Endothelial cell of umbilical vein (primary cell): ENCODE measurements around the gene LHCGR. TPM values are rescaled to one million over a fixed set of nuclear protein-coding genes. Genes with fewer than 3 reads are reported as not detected.

Experiments used
- BruUV-seq: library from RNA; stranded (reverse); fragments of 400-500 nt; replicated peaks from 2 replicates; lab custom pipeline; 2021; lab: Mats Ljungman, UMichigan
- CTCF ChIA-PET: fragments of 300-600, 350-600 bp; sonication (Branson Sonifier 250); formaldehyde crosslinking; loops from one replicate; lab custom pipeline; 2021; ENCODE audit warnings: antibody characterized with exemption, inconsistent platforms; lab: Charles Lee
- POLR2A ChIA-PET: fragments of 300-600, 350-600 bp; sonication (Branson Sonifier 250); formaldehyde crosslinking; loops from one replicate; lab custom pipeline; 2021; ENCODE audit warnings: antibody characterized with exemption, inconsistent platforms; lab: Charles Lee
- DNase-seq: peaks from one replicate; pipeline ENCODE4 v3.0.0-alpha.2; 2011; ENCODE audit warnings: low read depth, low spot score
- FAIRE-seq: peaks from 2 replicates; lab custom pipeline; 2011; peaks lifted over from hg19 to GRCh38; lab: Jason Lieb, UNC
- H2AFZ ChIP-seq: 2 replicates; pipeline ENCODE4 v1.6.0; 2012; ENCODE audit warnings: low read depth, low read length, control low read depth, inconsistent platforms
- H3K27ac ChIP-seq: 2 replicates; pipeline ENCODE4 v1.5.1; 2011; ENCODE audit warnings: low read depth, mild to moderate bottlenecking, control low read depth, low read length, moderate library complexity; ENCODE audit not compliant: insufficient read depth
- H3K27me3 ChIP-seq, 2 experiments: 2 replicates each; pipeline versions ENCODE4 v1.6.0 to v1.6.1; 2011; ENCODE audit warnings: low read length in 2 of 2, mixed read lengths in 1 of 2; ENCODE audit not compliant: control insufficient read depth in 2 of 2, insufficient read depth in 2 of 2
- H3K36me3 ChIP-seq, 2 experiments: 2 replicates in 1 of 2; 3 replicates in 1 of 2; pipeline ENCODE4 v1.5.1; 2011; ENCODE audit warnings: low read length in 2 of 2, mild to moderate bottlenecking in 1 of 2, moderate library complexity in 1 of 2; ENCODE audit not compliant: control insufficient read depth in 2 of 2, insufficient read depth in 2 of 2; ENCODE audit errors: extremely low read depth in 1 of 2
- H3K4me1 ChIP-seq: 3 replicates; pipeline ENCODE4 v1.5.1; 2011; ENCODE audit warnings: mild to moderate bottlenecking, low read length; ENCODE audit not compliant: control insufficient read depth, insufficient read depth; ENCODE audit errors: extremely low read depth
- H3K4me2 ChIP-seq: 2 replicates; pipeline ENCODE4 v1.6.1; 2011; ENCODE audit warnings: low read length, control low read depth, mixed read lengths; ENCODE audit not compliant: insufficient read depth
- H3K4me3 ChIP-seq, 3 experiments: fragments of 200-600 bp in 1 of 3; sonication (generic), shearing (Covaris generic) in 1 of 3; replicated peaks in 1 of 3; 2 replicates each; pipeline ENCODE4 v1.5.1; 2011 to 2016; ENCODE audit warnings: control low read depth in 3 of 3, low read length in 3 of 3, mild to moderate bottlenecking in 2 of 3, inconsistent platforms in 1 of 3, low read depth in 1 of 3, moderate library complexity in 1 of 3; ENCODE audit not compliant: insufficient read depth in 1 of 3
- H3K79me2 ChIP-seq: 2 replicates; pipeline ENCODE4 v1.6.0; 2012; ENCODE audit warnings: low read length, inconsistent platforms; ENCODE audit not compliant: control insufficient read depth, insufficient read depth
- H3K9ac ChIP-seq: replicated peaks from 2 replicates; pipeline ENCODE3; 2011; ENCODE audit warnings: low read length, control low read depth; ENCODE audit not compliant: insufficient read depth; ENCODE audit errors: extremely low read depth
- H3K9me1 ChIP-seq: replicated peaks from 3 replicates; pipeline ENCODE4 v1.6.0; 2011; ENCODE audit warnings: mild to moderate bottlenecking, low read length; ENCODE audit not compliant: control insufficient read depth, insufficient read depth; ENCODE audit errors: extremely low read depth
- H3K9me3 ChIP-seq: replicated peaks from 2 replicates; pipeline ENCODE4 v1.5.1; 2012; ENCODE audit warnings: low read length, inconsistent platforms; ENCODE audit not compliant: control insufficient read depth, insufficient read depth
- H4K20me1 ChIP-seq: replicated peaks from 2 replicates; pipeline ENCODE3; 2011; ENCODE audit warnings: mild to moderate bottlenecking, low read length; ENCODE audit not compliant: control insufficient read depth, insufficient read depth; ENCODE audit errors: extremely low read depth
- CTCF ChIP-seq, 2 donors: IDR thresholded peaks; 1 replicate in 1 of 2; 2 replicates in 1 of 2; pipeline ENCODE4 v1.5.1; 2011; ENCODE audit warnings: low read length in 2 of 2, mild to moderate bottlenecking in 2 of 2, moderate library complexity in 2 of 2, control low read depth in 1 of 2, inconsistent platforms in 1 of 2, low read depth in 1 of 2; ENCODE audit not compliant: insufficient read depth in 1 of 2; ENCODE audit errors: extremely low read depth in 1 of 2
- EZH2 ChIP-seq: IDR thresholded peaks from 2 replicates; pipeline ENCODE4 v1.6.1; 2012; ENCODE audit warnings: borderline replicate concordance, low read depth, mild to moderate bottlenecking, moderate library complexity, low read length, inconsistent platforms; ENCODE audit not compliant: severe bottlenecking
- FOS ChIP-seq: IDR thresholded peaks from 2 replicates; pipeline ENCODE4 v1.6.1; 2011; ENCODE audit warnings: mild to moderate bottlenecking, low read length, moderate library complexity, borderline replicate concordance; ENCODE audit not compliant: insufficient read depth
- GATA2 ChIP-seq: IDR thresholded peaks from 2 replicates; pipeline ENCODE4 v1.7.0; 2011; ENCODE audit warnings: low read depth, mild to moderate bottlenecking, moderate library complexity, mixed read lengths, low read length; ENCODE audit not compliant: insufficient read length, insufficient read depth
- JUN ChIP-seq: IDR thresholded peaks from 2 replicates; pipeline ENCODE4 v1.6.1; 2011; ENCODE audit warnings: borderline replicate concordance, low read depth; ENCODE audit not compliant: insufficient read length, insufficient read depth
- MYC ChIP-seq: IDR thresholded peaks from one replicate; pipeline ENCODE4 v1.6.1; 2011; ENCODE audit warnings: mild to moderate bottlenecking, low read depth, low read length
- POLR2A ChIP-seq: IDR thresholded peaks from 2 replicates; pipeline ENCODE4 v1.6.1; 2012; ENCODE audit warnings: low read depth, mild to moderate bottlenecking, control low read depth, low read length
- POLR2AphosphoS5 ChIP-seq: IDR thresholded peaks from 2 replicates; pipeline ENCODE4 v1.6.1; 2012; ENCODE audit warnings: low read depth, mild to moderate bottlenecking, control low read depth, low read length, moderate library complexity; ENCODE audit not compliant: insufficient read depth
- dilution Hi-C: fragments of 300-500 bp; cut with MboI; formaldehyde crosslinking; loops from one replicate; pipeline ENCODE4 v1.15.0; 2019; ENCODE audit warnings: low sequenced_read_pairs; ENCODE audit not compliant: extremely low pct_ligation_motif_present
- intact Hi-C: fragments of 100-400 bp; cut with micrococcal nuclease; formaldehyde crosslinking; loops from one replicate; pipeline ENCODE4 v1.10.0; 2022
- polyA plus RNA-seq, 4 experiments: library from polyadenylated mRNA; depleted of rRNA in 3 of 4; stranded (reverse) in 3 of 4; unstranded in 1 of 4; fragments of >200 nt; gene quantifications; 2 replicates each; pipeline versions ENCODE4 v1.2.1 to v1.2.3, GENCODE V29; 2011 to 2012; ENCODE audit warnings: missing spikeins in 1 of 4
- total RNA-seq: library from RNA; stranded (reverse); gene quantifications from 2 replicates; pipeline ENCODE4 v1.2.3, GENCODE V29; 2021
- TF ChIP-seq, protein P1 (sequence below): IDR thresholded peaks from 2 replicates; pipeline ENCODE4 v1.6.1; 2011; ENCODE audit not compliant: insufficient read depth, insufficient read length

LHCGR gene
- total and polyA plus RNA-seq, 2 donors (not counting 3 experiments of a cell fraction or from before 2014, with no cell fraction given), result not detected

DNA sequence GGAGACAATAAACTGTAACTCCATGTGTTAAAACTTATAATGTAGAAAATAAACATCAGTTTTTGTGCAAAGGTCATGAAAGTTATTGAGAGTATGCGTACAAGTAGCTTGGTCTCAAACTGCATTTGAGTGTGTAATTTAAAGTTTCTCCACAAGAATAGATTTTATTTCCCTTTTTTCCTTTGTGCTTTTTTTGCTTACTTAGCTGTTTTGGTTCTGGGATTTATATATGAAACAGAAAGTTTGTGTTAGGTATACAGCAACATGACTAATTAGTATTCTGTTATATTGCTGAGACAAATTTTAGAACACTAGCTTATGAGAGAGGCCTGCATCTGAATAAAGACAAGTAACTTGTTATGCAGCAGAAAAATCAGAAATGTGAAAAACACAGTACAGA, 70.4 kb downstream of the LHCGR start:
- CTCF ChIA-PET, result no interaction called here

More for the DNA sequence above, 70.4 kb downstream of the LHCGR start:
- no peaks in the 10 kb centered on the region for H4K20me1 ChIP-seq
- no peak overlapping the region for H3K4me2 ChIP-seq
- TF ChIP-seq POLR2A (no peak), MYC (no peak), FOS (no peak), GATA2 (no peak), JUN (no peak), CTCF (IDR thresholded peaks at IDR 0.05; ENCODE audit: extremely low read depth in 1 of 2, insufficient read depth in 1 of 2, low read depth in 1 of 2, low read length in 2 of 2) (no peak), POLR2AphosphoS5 (no peak), EZH2 (no peak)
- TF ChIP-seq, protein P1, sequence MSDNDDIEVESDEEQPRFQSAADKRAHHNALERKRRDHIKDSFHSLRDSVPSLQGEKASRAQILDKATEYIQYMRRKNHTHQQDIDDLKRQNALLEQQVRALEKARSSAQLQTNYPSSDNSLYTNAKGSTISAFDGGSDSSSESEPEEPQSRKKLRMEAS, result no peak
- H3K4me1 ChIP-seq, result no peaks in the 10 kb centered on the region
- no peak overlapping the region for H3K9ac ChIP-seq
- H3K4me3 ChIP-seq, result no peak overlapping the region
- DNase-seq (no peak), FAIRE-seq (no peak)
- no peak overlapping the region for H2AFZ ChIP-seq
- BruUV-seq, result no TSS peak
- intact Hi-C loops, result no loop called here
- H3K27ac ChIP-seq, result no peak overlapping the region
- no peaks in the 10 kb centered on the region for H3K9me3 ChIP-seq
- H3K79me2 ChIP-seq, result no peaks in the 10 kb centered on the region
- H3K27me3 ChIP-seq, result no peaks in the 10 kb centered on the region
- H3K36me3 ChIP-seq, result no peaks in the 10 kb centered on the region
- POLR2A ChIA-PET, result no interaction called here
- dilution Hi-C loops, result no loop called here
- no peaks in the 10 kb centered on the region for H3K9me1 ChIP-seq
